Tibial nerve (tissue), 4 donors: ENCODE measurements around the gene PAFAH1B1.

Experiments
- EP300 ChIP-seq, 2 donors: sonication (generic); formaldehyde crosslinking; IDR thresholded peaks; one replicate each; pipeline ENCODE4 v1.6.1; 2017; ENCODE audit warnings: antibody characterized with exemption in 2 of 2, mild to moderate bottlenecking in 1 of 2
- POLR2A ChIP-seq, 2 donors: fragments of 450-650 bp; IDR thresholded peaks; one replicate each; pipeline ENCODE4 v1.6.1; 2017; ENCODE audit warnings: antibody characterized with exemption in 2 of 2, mild to moderate bottlenecking in 2 of 2, moderate library complexity in 2 of 2
- TF ChIP-seq, protein P1 (sequence below), 5 experiments: fragments of 200-600 bp in 3 of 5; fragments of 450-650 bp in 2 of 5; sonication (generic) in 3 of 5; IDR thresholded peaks; one replicate each; pipeline ENCODE4 v1.5.1; 2016 to 2019; ENCODE audit warnings: antibody characterized with exemption in 5 of 5, mild to moderate bottlenecking in 3 of 5, moderate library complexity in 2 of 5

DNA sequence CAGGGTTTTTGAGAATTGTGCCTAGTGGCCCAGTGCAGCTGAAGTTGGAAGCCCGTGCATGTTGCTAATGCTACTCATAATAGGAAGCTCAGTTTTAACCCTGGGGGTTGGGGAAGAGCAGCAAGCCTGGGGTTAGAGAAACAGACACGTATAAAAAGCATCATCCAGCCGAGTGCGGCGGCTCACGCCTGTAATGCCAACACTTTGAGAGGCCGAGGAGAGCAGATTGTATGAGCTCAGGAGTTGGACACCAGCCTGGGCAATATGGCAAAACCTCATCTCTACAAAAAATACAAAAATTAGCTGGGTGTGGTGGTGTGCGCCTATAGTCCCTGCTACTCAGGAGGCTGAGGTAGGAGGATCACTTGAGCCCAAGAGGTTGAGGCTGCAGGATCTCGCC, 120.4 kb downstream of the PAFAH1B1 start:
- TF ChIP-seq, protein P1, sequence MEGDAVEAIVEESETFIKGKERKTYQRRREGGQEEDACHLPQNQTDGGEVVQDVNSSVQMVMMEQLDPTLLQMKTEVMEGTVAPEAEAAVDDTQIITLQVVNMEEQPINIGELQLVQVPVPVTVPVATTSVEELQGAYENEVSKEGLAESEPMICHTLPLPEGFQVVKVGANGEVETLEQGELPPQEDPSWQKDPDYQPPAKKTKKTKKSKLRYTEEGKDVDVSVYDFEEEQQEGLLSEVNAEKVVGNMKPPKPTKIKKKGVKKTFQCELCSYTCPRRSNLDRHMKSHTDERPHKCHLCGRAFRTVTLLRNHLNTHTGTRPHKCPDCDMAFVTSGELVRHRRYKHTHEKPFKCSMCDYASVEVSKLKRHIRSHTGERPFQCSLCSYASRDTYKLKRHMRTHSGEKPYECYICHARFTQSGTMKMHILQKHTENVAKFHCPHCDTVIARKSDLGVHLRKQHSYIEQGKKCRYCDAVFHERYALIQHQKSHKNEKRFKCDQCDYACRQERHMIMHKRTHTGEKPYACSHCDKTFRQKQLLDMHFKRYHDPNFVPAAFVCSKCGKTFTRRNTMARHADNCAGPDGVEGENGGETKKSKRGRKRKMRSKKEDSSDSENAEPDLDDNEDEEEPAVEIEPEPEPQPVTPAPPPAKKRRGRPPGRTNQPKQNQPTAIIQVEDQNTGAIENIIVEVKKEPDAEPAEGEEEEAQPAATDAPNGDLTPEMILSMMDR (IDR thresholded peaks at IDR 0.05), result no peak
- TF ChIP-seq EP300 (IDR thresholded peaks at IDR 0.05) (no peak), POLR2A (IDR thresholded peaks at IDR 0.05) (no peak)
